ENCODE measurements around the gene LRRK1. TPM values are rescaled to one million over a fixed set of nuclear protein-coding genes. Genes with fewer than 3 reads are reported as not detected.

Gene LRRK1
- polyA plus RNA-seq, 2 of the 4 experiments (the other 2 are of a cell fraction): 12.2 to 17.7 TPM

DNA sequence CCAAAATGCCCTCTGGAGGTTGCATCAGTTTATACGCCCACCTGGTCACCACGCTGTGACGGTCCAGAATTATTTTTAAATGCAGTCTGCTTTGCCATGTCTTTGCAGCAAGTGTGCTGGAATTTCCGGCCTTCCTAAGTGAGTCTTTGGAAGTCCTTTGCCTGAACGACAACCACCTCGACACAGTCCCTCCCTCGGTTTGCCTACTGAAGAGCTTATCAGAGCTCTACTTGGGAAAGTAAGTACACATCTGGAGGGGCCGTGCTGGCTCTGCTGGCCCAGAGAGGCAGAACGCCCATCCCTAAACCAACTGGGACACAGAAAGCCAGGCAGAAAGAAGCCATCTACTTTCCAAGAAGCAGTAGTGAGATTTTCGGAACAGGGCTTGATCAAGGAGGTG lies 101.8 kb downstream of the LRRK1 start:
- FAIRE-seq (no peak), DNase-seq (ENCODE audit: low read depth in 1 of 2, low spot score in 1 of 2) (no peak), ATAC-seq (no peak)
- no peaks in the 10 kb centered on the region for H3K4me1 ChIP-seq
- H3K27ac ChIP-seq: no peak overlapping the region
- H3K9me3 ChIP-seq: no peaks in the 10 kb centered on the region
- POLR2A ChIA-PET: no interaction called here
- TF ChIP-seq RARB (CRISPR knock-in tag; IDR thresholded peaks at IDR 0.05) (no peak), ESRRA (IDR thresholded peaks at IDR 0.05; ENCODE audit: borderline replicate concordance, low read length) (no peak), HOXA7 (CRISPR knock-in tag; IDR thresholded peaks at IDR 0.05) (no peak), GATA3 (IDR thresholded peaks at IDR 0.05; ENCODE audit: borderline replicate concordance) (no peak), CBX8 (IDR thresholded peaks at IDR 0.05) (no peak), JUNB (IDR thresholded peaks at IDR 0.05) (no peak), RCOR1 (IDR thresholded peaks at IDR 0.05; ENCODE audit: low read depth, low read length) (no peak), HDAC2 (IDR thresholded peaks at IDR 0.05) (no peak), BHLHE40 (IDR thresholded peaks at IDR 0.05; ENCODE audit: low read depth, low read length) (no peak), EHMT2 (IDR thresholded peaks at IDR 0.05; ENCODE audit: low read depth) (no peak), RFX5 (IDR thresholded peaks at IDR 0.05) (no peak), ZNF302 (CRISPR knock-in tag; IDR thresholded peaks at IDR 0.05) (no peak), CHD2 (IDR thresholded peaks at IDR 0.05; ENCODE audit: low read length, partially characterized antibody) (no peak), HOXB13 (CRISPR knock-in tag; IDR thresholded peaks at IDR 0.05; ENCODE audit: low read depth) (no peak)
- TF ChIP-seq, protein P1, sequence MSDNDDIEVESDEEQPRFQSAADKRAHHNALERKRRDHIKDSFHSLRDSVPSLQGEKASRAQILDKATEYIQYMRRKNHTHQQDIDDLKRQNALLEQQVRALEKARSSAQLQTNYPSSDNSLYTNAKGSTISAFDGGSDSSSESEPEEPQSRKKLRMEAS (IDR thresholded peaks at IDR 0.05): no peak
- TF ChIP-seq, protein P2, sequence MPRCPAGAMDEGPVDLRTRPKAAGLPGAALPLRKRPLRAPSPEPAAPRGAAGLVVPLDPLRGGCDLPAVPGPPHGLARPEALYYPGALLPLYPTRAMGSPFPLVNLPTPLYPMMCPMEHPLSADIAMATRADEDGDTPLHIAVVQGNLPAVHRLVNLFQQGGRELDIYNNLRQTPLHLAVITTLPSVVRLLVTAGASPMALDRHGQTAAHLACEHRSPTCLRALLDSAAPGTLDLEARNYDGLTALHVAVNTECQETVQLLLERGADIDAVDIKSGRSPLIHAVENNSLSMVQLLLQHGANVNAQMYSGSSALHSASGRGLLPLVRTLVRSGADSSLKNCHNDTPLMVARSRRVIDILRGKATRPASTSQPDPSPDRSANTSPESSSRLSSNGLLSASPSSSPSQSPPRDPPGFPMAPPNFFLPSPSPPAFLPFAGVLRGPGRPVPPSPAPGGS (IDR thresholded peaks at IDR 0.05): no peak
- TF ChIP-seq, protein P3, sequence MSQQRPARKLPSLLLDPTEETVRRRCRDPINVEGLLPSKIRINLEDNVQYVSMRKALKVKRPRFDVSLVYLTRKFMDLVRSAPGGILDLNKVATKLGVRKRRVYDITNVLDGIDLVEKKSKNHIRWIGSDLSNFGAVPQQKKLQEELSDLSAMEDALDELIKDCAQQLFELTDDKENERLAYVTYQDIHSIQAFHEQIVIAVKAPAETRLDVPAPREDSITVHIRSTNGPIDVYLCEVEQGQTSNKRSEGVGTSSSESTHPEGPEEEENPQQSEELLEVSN (IDR thresholded peaks at IDR 0.05; ENCODE audit: borderline replicate concordance, low read depth): no peak
- TF ChIP-seq, protein P4, sequence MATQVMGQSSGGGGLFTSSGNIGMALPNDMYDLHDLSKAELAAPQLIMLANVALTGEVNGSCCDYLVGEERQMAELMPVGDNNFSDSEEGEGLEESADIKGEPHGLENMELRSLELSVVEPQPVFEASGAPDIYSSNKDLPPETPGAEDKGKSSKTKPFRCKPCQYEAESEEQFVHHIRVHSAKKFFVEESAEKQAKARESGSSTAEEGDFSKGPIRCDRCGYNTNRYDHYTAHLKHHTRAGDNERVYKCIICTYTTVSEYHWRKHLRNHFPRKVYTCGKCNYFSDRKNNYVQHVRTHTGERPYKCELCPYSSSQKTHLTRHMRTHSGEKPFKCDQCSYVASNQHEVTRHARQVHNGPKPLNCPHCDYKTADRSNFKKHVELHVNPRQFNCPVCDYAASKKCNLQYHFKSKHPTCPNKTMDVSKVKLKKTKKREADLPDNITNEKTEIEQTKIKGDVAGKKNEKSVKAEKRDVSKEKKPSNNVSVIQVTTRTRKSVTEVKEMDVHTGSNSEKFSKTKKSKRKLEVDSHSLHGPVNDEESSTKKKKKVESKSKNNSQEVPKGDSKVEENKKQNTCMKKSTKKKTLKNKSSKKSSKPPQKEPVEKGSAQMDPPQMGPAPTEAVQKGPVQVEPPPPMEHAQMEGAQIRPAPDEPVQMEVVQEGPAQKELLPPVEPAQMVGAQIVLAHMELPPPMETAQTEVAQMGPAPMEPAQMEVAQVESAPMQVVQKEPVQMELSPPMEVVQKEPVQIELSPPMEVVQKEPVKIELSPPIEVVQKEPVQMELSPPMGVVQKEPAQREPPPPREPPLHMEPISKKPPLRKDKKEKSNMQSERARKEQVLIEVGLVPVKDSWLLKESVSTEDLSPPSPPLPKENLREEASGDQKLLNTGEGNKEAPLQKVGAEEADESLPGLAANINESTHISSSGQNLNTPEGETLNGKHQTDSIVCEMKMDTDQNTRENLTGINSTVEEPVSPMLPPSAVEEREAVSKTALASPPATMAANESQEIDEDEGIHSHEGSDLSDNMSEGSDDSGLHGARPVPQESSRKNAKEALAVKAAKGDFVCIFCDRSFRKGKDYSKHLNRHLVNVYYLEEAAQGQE (IDR thresholded peaks at IDR 0.05): no peak
- TF ChIP-seq, protein P5, sequence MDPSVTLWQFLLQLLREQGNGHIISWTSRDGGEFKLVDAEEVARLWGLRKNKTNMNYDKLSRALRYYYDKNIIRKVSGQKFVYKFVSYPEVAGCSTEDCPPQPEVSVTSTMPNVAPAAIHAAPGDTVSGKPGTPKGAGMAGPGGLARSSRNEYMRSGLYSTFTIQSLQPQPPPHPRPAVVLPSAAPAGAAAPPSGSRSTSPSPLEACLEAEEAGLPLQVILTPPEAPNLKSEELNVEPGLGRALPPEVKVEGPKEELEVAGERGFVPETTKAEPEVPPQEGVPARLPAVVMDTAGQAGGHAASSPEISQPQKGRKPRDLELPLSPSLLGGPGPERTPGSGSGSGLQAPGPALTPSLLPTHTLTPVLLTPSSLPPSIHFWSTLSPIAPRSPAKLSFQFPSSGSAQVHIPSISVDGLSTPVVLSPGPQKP (IDR thresholded peaks at IDR 0.05; ENCODE audit: low read depth, low read length): no peak
- 93% methylated on average over 10 of the region's 10 CpGs for WGBS (ENCODE audit: missing lambda C conversion rate)
- CTCF ChIA-PET: interaction anchor here (0.7 to 6.9 kb wide), 7 partner anchors 10 to 236 kb away, joined by 3 to 132 read pairs (median 5); no protein-coding TSS in a partner anchor
- H3K4me2 ChIP-seq: no peak overlapping the region
- H3K4me3 ChIP-seq: no peak overlapping the region

DNA sequence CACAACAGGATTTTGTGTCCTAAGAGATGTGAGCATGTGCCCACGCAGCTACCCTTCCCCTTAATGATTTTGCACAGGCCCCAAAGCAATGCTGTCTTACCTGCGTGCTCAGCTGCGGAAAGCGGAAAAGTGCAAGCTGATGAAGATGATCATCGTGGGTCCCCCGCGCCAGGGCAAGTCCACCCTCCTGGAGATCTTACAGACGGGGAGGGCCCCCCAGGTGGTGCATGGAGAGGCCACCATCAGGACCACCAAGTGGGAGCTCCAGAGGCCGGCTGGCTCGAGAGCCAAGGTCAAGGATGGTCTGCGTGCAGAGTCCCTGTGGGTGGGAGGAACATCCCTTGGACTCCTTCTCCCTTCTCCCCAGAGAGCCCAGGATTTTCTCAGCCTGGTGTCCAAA lies 103.1 kb downstream of the LRRK1 start:
- FAIRE-seq: no peak
- no peaks in the 10 kb centered on the region for H3K4me1 ChIP-seq
- DNase-seq (ENCODE audit: low read depth in 1 of 2, low spot score in 1 of 2): no peak
- H3K9me3 ChIP-seq: no peaks in the 10 kb centered on the region
- TF ChIP-seq, protein P4 (IDR thresholded peaks at IDR 0.05): no peak
- TF ChIP-seq RAD21 (conservative IDR thresholded peaks at IDR 0.05 in 1 of 2, IDR thresholded peaks at IDR 0.05 in 1 of 2) (no peak), KDM5A (IDR thresholded peaks at IDR 0.05) (no peak), ZFP36 (IDR thresholded peaks at IDR 0.05; ENCODE audit: borderline replicate concordance, partially characterized antibody) (no peak), MAFK (IDR thresholded peaks at IDR 0.05; ENCODE audit: partially characterized antibody) (no peak), EP300 (IDR thresholded peaks at IDR 0.05) (no peak)
- no peak overlapping the region for H3K4me2 ChIP-seq
- no peak for ATAC-seq
- WGBS (ENCODE audit: missing lambda C conversion rate): 77% methylated on average over 10 of the region's 11 CpGs
- H3K4me3 ChIP-seq: no peak overlapping the region
- ChIA-PET POLR2A (no interaction called here), CTCF (interaction anchor here (0.5 to 6.9 kb wide), 11 partner anchors 8 to 350 kb away, joined by 3 to 132 read pairs (median 5); partner anchors contain the start of gene LRRK1)
- H3K27ac ChIP-seq: no peak overlapping the region

Measured in A549 (cell line).